Stimulated activated CD4-positive, alpha-beta T cell treated with anti-CD3 and anti-CD28 coated beads, Interleukin-4, amount 100 ng/mL, for 4 hours (primary cell): ENCODE measurements around the gene TFF1.
A peak's percentile ranks its signal among the peaks of the same experiment; 100 is the strongest.

ENCODE experiments used
- DNase-seq, 2 experiments: peaks; one replicate each; pipeline ENCODE4 v3.0.0-alpha.2; 2020

Gene TFF1

DNA sequence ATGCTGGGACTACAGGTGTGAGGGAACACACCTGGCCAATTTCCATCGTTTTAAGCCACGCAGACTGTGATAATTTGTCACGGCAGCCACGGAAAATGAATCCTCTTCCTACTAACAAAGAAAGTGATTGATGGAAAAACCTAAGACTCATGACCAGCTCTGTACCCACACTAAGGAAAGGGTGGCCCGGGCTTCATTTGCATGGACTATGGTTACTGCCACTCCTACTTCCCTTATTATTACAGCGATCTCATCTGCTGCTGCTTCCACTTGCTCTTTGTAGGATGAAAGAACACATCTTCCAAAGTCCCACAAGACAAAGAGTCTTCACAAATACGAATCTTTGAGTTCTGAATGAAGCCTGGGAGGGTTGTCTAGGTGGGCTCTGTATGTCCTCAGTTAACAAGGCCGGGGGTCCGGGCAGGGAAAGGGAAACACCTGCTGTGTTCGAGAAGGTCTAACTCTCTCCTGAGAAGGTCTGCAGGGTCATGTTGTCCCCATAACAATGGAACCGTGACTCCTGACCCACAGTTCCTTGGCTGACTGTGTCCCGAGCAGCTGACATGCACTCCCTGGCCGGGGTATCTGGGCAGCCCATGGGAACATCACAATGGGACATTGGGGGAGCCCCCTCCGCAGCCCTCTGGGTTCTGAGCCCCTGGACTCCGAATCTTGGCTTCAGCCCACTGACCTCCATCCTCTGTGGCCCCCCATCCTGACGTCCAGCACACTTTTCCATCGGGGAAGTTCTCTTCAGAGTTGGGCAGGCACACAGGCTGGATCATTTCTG lies 13.3 kb upstream of the TFF1 start:
- DNase-seq: no peak

DNA sequence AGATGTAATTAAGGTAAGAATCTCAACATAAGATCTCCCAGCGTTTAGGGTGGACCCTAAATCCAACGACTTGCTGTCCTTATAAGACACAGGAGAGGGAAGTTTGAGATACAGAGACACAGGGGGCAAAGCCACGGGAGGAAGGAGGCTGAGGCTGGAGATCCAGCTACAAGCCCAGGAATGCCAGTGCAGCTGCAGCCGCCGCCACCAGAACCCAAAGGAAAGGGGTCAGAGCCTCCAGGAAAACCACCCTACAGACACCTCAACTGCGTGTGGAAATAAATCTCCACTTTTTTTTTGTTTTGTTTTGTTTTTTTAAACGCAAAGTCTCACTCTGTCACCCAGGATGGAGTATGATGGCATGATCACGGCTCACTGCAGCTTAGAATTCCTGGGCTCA lies 12.1 kb upstream of the TFF1 start:
- DNase-seq: no peak

DNA sequence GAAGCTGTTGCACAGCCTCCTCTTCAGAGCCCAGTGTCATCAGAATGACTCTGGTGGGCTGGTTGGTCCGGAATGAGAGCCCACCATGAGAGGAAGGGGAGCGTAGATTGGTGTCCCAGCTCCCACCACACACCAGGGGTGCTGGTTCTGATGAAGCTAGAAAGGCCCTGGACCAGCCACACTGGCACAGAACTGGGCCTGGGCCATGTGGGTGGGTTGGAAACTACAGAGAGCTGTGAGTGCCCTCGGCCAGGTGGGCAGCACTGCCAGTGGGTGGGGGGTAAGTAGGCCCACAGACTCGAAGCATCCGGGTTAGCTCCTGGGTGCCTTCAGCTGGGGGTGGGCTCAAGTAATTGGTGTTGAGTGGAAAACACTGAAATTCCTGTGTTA lies 11.6 kb upstream of the TFF1 start:
- no peak for DNase-seq

DNA sequence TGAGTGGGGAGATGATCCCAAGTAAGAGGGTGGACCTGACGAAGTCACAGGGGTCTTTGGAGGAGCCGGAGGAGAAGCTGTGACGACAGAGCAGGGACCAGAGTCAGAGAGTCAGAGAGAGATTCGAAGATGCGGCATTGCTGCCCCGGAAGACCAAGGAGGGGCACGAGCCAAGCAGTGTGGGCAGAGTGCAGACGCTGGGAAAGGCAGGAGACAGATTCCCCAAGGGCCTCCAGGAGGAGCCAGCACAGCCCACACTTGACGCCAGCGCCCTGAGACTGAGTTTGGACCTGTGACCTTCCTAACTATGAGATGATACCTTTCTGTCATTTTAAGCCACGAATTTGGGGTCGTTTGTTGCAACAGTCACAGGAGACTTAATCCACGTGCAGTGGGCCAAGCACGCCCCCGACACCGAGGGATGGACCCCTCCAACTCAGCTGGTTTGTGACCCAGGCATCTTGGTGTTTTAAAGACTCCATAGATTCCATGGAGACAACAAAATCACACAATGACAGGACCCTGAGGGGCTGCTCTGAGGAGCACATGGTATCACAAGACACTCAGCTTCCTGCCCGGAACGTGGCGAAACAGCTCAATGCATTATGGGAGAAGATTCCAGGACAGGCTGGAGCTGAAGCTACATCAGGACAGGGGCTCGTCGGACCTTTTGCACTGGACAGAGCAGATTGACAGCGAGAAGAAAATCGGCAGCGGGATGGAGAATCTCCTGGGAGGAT lies 11.0 kb upstream of the TFF1 start:
- DNase-seq: no peak

DNA sequence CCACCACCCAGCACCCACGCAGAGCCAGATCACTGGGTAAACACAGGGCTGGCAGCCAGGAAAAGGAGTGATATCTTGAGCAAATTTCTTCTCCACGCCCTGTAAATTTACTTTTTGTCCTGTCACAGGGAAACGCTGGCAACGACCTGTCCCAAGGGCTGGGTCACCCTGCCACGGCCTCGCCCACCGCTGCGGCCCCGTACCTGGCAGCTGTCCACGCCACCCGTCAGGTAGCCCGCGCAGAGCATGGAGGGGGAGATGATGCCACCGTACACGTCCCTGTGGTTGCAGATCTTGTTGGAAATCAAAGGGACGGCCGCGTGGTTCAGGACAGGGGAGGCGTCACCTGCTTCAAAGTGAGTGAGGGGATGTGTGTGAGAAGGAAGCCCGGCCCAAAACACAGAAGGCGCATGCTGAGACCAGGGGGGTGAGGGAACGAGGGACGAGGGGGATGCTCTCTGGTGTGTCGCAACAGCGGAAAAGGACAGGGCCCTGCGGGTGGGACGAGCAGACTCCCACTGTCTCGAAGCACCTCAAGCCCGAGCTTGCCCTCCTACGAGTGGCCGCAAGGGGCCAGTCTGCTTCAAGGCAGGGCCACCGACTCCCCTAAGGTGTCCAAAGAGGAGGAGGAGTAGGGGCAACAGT lies 10.1 kb upstream of the TFF1 start:
- no peak for DNase-seq

DNA sequence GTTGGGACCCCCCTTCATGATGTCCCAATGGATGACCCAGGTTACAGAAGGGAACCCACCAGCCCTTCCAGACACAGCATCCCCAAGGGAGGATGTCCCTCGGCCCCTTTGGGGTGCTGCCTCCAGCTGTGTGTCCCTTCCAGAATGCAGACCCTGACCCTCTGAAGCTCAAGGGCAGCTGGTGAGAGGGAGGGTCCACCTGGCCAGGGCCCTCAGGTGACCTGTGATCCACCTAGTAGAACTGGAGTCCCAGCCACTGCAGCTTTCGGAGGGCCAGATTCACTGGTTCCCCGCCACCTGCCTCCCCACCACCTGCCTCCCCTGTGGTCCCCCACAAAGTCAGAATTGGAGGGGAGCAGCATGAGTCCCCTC lies 9.6 kb upstream of the TFF1 start:
- no peak for DNase-seq

DNA sequence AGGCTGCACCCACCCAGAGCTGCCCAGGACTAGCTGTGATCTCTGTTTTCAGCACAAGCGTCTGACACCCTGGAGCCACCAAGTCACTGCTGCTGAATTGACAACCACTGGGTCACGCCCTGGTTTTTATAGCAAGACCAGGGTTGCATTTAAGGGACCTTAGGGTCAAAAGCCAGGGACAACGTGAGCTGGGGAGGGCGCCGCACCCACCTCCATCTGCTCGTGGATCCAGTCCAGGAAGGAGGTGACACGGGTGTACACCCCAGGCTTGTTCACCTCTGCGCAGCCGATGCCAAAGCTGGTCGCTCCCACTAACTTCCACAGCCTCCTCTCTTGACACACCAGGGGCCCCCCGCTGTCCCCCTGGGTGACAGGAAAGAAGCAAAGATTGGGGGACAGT lies 9.2 kb upstream of the TFF1 start:
- DNase-seq: no peak

DNA sequence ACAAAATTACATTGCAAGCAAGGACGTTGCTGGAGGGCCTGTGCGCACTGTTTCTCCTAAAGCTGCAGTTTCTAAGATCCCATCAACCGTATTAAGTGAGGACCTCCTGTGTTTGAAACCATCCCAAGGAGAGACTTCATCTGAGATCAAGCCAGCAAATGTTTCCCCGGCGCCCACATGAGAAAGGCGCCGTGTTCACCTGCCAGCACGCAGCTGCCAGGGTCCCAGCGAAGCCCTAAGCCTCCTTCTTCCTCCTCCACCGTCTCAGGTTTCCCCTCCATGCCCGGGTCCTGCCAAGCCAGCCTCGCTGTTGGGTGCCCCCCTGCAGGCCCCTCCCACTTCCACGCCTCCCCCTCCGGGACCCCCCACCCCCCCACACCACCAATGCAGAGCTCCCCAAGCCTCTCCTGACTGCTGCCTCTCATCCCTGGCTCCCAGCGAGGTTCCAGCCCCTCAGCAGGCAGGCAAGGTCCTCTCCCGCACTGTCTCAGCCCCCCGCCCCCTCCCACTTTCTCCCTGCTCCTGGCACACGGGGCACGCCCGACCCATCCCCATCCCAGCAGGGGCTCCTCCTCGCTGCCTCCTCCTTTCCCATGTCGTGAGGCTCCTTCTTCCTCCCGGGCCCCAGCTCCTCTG lies 8.6 kb upstream of the TFF1 start:
- DNase-seq: no peak

DNA sequence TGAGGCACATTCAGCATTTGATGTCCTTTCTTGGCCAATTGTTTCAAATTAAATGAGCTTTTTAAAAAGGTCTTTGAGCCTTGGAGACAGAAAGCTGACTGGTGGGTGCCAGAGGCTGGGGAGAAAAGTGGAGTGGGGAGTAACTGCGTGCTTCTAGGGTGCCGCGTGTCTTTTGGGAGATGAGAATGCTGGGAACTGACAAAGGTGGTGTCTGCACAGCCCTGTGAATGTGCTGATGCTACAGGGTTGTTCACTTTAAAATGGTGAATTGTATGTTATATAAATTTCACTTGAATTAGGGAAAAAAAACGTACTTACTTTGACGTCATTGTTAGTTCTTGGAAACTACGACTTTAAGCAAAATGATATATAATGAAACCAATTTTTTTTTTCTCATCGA lies 8.1 kb upstream of the TFF1 start:
- DNase-seq: no peak

DNA sequence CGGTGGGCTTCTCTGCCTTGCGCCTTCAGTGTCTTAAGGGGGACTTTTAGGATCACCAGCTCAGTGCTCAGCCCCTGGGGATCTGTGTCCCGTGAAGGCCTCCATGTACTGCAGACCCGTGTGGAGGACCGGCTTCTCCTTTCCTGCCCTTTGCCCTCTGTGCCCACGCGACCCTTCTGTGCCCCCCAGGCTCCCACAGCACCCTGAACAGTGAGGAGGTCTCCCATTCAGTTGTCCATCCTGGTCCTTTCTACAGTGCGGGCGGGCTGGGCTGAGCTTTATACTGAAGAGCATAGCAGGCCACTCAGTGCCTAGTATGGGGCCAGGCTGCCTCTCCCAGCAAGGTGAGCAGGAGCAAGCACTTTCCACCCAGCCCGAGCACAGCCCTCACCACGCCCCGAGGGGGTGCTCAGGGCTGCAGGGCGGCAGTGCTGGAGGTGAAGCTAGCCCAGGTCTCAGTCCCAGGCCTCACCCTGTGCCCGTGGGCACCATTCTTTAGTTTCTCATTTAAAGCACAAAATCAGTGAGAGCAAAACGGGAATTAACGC lies 7.6 kb upstream of the TFF1 start:
- DNase-seq: no peak

DNA sequence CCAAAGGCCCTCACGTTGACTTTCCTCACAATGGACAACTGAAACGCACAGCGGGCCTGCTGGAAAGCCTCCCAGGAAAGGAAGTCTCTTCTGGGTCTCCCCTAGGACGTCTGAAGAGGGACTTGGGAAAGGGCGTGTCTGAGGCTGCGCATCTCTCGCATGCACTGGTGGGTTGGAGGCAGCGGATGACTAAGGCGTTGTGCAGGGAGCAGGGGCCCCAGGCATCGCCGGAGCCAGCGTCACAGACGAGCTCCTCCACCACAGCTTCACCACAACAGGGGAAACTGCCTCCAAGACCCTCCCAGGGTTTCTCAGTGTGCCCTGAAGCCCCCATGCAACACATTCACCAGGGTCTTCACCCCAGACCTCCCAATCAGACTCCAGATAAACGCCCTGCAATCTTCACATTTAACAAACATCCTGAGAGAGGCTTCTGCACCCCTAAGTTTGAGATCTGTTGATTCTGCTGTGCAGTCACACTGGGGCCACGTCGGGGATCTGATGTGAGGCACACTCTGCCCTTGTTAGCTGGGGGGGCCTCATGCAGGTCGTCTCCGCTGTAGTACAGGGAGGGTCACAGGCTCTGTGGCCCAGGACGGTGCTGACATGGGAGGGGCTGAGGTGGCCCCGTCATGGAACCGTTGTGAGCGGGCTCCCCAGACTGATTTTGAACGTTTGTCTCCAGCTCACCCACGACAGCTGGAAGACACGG lies 7.0 kb upstream of the TFF1 start:
- DNase-seq: no peak

DNA sequence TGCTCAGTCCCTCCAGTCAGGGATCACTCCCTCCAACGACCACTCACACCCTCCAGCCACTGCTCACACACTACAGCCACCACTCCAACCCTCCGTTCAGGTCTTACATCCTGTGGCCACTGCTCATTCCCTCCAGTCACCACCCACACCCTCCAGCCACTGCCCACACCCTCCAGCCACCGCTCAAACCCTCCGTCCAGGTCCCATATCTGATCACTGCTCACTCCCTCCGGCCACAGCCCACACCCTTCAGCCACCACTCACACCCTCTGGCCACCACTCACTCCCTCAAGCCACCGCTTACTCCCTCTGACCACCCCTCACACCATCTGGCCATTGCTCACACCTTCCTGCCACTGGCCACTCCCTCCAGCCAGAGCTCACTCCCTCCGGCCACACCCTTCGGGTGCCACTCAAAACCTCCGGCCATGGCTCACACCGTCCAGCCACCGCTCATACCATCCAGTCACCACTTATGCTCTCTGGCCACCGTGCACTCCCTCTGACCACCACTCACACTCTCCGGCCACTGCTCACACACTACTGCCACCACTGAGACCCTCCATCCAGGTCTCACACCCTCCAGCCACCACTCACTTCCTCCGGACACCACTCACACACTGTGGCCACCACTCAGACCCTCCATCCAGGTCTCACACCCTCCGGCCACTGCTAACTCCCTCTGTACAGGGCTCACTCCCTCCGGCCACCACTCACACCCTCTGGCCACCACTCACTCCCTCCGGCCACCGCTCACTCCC lies 4.7 kb upstream of the TFF1 start:
- DNase-seq: no peak

DNA sequence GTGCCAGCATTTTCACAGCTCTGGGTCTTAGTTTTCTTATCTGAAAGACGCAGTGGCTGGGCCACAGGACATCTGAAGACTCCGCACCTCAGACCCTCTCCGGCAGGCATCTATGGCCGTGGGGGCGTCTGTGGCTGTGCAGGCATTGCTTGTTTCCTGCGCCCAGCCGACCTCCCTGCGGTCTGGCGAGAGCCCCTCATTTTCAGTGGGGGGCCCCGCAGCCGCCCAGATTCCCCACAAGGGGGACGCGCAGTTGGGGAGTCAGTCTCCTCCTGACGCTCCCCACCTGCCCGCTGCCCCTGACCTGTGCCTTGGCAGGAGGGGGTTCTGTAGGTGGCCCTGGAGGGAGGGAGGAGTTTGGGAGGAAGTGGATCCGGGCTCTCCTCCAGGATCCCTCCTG lies 3.5 kb upstream of the TFF1 start:
- no peak for DNase-seq

DNA sequence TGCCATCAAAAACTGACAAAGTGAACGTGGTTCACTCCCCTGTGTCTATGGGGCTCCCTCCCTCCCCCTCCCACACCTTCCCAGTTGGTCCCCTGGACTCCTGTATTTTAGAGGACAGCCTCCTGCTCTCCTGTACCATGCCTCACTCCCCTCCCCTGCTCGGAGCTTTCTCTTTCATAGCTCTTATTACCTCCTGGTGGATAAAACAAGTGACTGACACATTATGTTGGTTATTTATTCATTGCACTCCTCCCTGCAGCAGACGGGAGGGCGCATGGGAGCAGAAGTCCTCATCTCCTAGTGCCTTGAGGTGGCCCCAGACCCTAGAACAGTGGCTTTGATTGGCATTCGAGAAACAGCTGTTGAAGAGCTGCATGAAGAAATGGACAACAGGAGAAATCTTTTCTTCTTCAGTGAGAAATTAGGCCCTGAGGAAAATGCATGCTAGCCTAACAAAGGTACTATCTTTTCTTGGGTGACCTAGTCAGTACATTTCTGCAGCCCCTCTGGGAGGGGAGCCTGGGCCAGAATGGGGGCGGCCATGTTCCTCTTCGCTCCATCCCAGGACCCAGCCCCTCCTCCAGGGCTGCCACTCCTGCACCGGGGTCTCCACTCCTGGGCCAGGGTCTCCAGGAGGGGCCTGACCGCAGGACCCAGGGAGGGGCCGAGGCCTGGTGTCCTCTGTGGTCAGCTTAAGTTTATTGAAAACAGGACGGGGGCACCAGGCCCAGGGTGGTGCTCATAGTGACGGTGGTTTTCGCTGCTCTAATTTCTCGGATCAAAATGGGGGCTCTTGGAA lies 1.2 kb upstream of the TFF1 start:
- no peak for DNase-seq

DNA sequence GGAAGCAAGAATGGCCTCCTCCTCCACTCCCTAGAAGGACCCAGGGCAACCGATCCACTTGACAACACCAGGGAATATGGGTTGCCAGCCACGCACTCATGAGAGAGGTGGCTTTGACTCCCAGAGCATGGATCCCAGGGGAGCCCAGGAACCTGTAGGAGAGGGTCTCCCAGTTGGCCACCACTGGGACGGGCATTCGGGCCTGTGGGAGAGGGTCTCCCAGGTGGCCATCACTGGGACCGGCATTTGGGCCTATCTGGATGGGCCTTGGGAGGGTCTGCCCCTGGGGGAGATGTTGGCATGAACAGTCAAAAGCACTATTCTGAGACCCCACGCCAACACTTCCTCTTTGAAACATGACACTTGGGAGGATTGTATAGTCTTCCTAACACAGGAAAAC lies 565 bp downstream of the TFF1 start:
- DNase-seq: no peak

DNA sequence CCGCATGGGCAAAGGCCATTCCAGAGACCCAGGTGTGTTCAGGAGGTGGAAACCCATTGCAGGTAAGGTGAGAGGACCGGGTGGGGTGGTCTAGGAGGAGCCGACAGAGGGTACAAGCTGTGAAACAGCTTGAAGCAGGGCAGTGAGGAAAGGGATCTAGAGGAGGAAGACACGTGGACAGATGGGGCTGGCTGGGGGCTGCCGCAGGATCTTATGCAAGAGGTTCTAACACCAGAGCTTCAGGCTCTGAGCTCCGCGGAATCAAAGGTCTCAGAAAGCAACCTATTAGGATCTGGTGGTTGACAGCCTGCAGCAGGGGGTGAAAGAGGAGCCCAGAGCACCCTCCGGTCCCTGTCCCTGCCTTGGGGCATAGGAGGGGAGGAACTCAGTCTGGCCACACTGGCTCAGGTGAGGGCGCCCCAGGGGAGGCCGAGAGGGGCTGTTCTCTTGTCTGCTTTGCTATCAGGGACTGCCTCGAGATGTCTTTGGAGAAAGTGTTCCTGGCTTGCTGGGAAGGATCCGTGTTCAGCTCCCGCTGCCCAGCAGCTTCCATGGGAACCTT lies 1.9 kb downstream of the TFF1 start:
- no peak for DNase-seq

DNA sequence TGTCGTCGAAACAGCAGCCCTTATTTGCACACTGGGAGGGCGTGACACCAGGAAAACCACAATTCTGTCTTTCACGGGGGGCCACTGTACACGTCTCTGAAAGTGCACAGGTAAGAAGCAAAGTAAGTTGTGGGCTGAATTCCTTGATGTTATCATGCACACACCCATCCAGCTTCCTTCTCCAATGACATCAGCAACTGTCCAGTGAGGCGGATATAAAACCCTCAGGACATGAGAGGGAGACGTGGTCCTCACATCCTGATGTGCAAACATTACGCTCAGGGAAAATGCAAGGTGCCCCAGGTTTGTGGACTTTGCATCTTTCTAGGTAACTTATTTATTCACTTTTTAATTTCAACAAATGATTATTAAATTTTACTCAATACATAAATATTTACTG lies 3.0 kb downstream of the TFF1 start:
- DNase-seq: no peak

DNA sequence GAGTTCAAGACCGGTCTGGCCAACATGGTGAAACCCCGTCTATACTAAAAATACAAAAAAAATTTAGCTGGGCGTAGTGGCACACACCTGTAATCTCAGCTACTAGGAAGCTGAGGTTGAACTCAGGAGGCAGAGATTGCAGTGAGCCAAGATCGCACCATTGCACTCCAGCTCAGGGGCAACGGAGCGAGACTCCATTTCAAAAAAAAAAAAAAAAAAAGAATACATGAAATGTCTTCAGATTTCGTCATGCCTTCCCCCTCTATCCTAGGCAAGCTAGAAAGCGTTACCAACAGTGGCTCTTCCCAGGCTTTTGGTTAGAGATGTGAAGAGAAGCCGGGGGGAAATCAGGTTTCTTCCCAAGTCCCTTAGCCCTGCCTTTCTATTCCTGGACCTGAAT lies 3.6 kb downstream of the TFF1 start:
- no peak for DNase-seq

DNA sequence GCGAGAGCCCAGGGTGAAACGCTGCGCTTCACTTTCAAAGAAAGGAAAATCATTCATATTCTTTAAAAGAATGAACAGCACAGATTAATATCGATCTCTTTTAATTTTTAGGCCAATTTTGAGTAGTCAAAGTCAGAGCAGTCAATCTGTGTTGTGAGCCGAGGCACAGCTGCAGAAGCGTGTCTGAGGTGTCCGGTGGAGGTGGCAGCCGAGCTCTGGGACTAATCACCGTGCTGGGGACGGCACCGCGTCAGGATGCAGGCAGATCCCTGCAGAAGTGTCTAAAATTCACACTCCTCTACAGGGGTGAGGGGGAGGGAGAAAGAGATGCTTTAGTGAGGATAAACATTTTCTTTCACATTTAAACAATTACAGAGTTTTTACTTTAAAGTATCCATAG lies 4.1 kb downstream of the TFF1 start:
- no peak for DNase-seq

DNA sequence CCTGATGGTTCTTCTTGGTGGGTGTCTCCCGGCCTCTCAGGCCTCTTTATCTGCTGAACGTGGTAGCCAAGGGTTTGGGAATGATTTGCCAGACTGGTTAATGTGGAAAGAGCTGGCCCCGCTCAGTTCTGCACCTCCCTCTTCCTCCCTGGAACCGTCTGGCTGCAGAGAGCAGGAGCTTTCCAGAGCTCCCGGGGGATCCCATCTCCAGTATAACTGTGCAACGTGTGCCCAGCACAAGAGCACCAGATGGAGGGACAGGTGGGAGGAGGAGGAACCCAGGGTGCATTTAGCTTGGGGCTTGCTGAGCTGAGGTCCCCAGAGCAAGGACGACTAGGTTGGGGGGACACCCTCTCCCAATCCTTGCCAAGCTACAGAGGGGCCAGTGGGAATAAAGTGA lies 5.0 kb downstream of the TFF1 start:
- DNase-seq: no peak

DNA sequence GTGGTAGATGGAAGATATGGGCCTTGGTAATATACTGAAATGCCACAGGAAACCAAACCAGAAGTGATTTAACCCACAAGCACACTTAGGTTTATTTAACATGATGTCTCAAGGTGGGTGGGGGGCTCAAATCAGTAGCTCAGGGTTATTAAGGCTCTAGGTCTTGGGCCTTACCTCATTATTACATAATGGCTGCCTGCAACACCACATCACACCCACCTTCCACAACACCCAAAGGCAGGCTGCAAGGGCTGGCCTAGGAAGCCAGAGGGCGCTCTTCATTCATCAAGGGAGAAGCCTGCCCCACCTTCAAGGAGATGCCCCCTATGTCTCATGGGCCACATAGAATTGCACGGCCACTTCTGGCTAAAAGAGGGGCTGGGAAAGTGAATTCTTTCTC lies 6.0 kb downstream of the TFF1 start:
- peak in 1 of 2 experiments; percentile 12 for DNase-seq
